A673 (cell line): ENCODE data around the gene ARHGAP22. TPM values are rescaled to one million over a fixed set of nuclear protein-coding genes. Genes with fewer than 3 reads are reported as not detected.

Experiments used
- BruUV-seq: library from RNA; stranded (reverse); fragments of 400-500 nt; replicated peaks from 2 replicates; lab custom pipeline; 2021; lab: Mats Ljungman, UMichigan
- CTCF ChIA-PET: fragments of 300-600 bp; sonication (Branson Sonifier 250); formaldehyde crosslinking; loops from one replicate; lab custom pipeline; 2022; ENCODE audit warnings: antibody characterized with exemption; lab: Charles Lee
- POLR2A ChIA-PET: fragments of 300-600 bp; sonication (Branson Sonifier 250); formaldehyde crosslinking; loops from one replicate; lab custom pipeline; 2022; ENCODE audit warnings: antibody characterized with exemption; ENCODE audit not compliant: low non-redundant PET; lab: Charles Lee
- DNase-seq: peaks from one replicate; pipeline ENCODE4 v3.0.0-alpha.2; 2015; ENCODE audit warnings: low spot score
- H3K27ac ChIP-seq: fragments of 200-600 bp; sonication (generic); 2 replicates; pipeline ENCODE4 v1.5.1; 2016; ENCODE audit warnings: mixed run types, low read depth, mild to moderate bottlenecking, mixed read lengths, antibody characterized with exemption, low read length; ENCODE audit not compliant: poor library complexity, severe bottlenecking
- H3K27me3 ChIP-seq: fragments of 200-600 bp; sonication (generic); replicated peaks from 2 replicates; pipeline ENCODE4 v1.6.1; 2017; ENCODE audit warnings: mixed run types, low read depth, mild to moderate bottlenecking, mixed read lengths, antibody characterized with exemption, low read length; ENCODE audit not compliant: insufficient read depth, poor library complexity
- H3K36me3 ChIP-seq: fragments of 200-600 bp; sonication (generic); 2 replicates; pipeline ENCODE4 v1.6.1; 2016; ENCODE audit warnings: mixed run types, mild to moderate bottlenecking, mixed read lengths, antibody characterized with exemption, low read length; ENCODE audit not compliant: insufficient read depth, poor library complexity, severe bottlenecking
- H3K4me1 ChIP-seq: fragments of 200-600 bp; sonication (generic); 2 replicates; pipeline ENCODE4 v1.6.1; 2017; ENCODE audit warnings: mixed run types, mild to moderate bottlenecking, mixed read lengths, antibody characterized with exemption, low read length; ENCODE audit not compliant: insufficient read depth, poor library complexity, severe bottlenecking
- H3K4me3 ChIP-seq: fragments of 200-600 bp; sonication (generic); 2 replicates; pipeline ENCODE4 v1.5.1; 2016; ENCODE audit warnings: low read depth, mixed run types, mild to moderate bottlenecking, mixed read lengths, low read length; ENCODE audit not compliant: poor library complexity, severe bottlenecking
- H3K9me3 ChIP-seq: fragments of 200-600 bp; sonication (generic); 2 replicates; pipeline ENCODE4 v1.6.1; 2016; ENCODE audit warnings: mixed run types, low read depth, mild to moderate bottlenecking, mixed read lengths, antibody characterized with exemption, low read length; ENCODE audit not compliant: poor library complexity, severe bottlenecking
- EZH2 ChIP-seq: fragments of 200-600 bp; sonication (generic); IDR thresholded peaks from 2 replicates; pipeline ENCODE4 v1.6.1; 2017; ENCODE audit warnings: borderline replicate concordance, low read depth, mild to moderate bottlenecking, mixed read lengths, antibody characterized with exemption, low read length; ENCODE audit not compliant: poor library complexity, severe bottlenecking
- intact Hi-C: fragments of 100-400 bp; cut with micrococcal nuclease; formaldehyde crosslinking; loops from one replicate; pipeline ENCODE4 v1.10.0; 2022; ENCODE audit not compliant: unreplicated experiment
- total RNA-seq: library from RNA; stranded (reverse); gene quantifications from 2 replicates; pipeline ENCODE4 v1.2.3, GENCODE V29; 2021
- TF ChIP-seq, protein P1 (sequence below): fragments of 300-800, 200-600 bp; sonication (generic); conservative IDR thresholded peaks from 2 replicates; pipeline ENCODE4 v1.5.1; 2017; ENCODE audit warnings: low read depth, mild to moderate bottlenecking, antibody characterized with exemption, low read length, moderate library complexity, mixed read lengths

The ARHGAP22 gene
- total RNA-seq, 1 experiment from 2014 or later, result 0.47 TPM

DNA sequence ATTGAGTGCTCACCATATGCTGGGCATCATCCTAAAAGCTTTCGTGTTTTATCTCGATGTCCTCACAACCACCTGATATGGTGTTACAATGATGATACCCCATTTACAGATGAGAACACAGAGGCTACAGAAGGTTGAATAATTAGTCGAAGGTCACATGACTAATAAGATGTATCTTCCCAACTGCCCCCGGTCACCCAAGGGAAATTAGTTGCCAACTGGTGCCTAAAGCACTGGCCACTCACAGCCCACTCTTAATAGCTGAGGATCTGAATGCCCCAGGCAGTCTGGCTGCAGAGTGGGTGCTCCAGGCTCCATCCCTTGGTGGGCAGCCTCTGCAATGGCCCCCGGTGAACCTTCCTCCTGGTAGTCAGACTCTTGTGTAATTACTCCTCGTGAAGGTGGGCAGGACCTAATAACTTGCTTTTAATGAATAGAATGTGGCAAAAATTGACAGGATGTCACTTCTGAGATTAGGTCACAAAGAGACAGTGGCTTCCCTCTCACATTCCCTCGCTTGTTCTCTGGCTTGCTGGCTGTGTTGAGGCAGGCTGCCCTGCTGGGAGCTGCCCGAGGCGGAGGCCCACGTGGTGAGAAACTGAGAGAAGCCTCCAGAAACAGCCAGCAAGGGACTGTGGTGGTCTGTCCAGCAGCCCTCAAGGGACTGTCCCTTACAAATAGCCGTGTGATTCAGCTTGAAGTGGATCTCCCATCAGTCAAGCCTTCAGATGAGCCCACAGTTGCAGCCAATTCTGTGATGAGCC, 109.4 kb downstream of the ARHGAP22 start:
- H3K36me3 ChIP-seq, result no peaks in the 10 kb centered on the region
- H3K27ac ChIP-seq, result no peak overlapping the region
- no TSS peak for BruUV-seq
- H3K4me1 ChIP-seq, result no peaks in the 10 kb centered on the region
- TF ChIP-seq, protein P1, sequence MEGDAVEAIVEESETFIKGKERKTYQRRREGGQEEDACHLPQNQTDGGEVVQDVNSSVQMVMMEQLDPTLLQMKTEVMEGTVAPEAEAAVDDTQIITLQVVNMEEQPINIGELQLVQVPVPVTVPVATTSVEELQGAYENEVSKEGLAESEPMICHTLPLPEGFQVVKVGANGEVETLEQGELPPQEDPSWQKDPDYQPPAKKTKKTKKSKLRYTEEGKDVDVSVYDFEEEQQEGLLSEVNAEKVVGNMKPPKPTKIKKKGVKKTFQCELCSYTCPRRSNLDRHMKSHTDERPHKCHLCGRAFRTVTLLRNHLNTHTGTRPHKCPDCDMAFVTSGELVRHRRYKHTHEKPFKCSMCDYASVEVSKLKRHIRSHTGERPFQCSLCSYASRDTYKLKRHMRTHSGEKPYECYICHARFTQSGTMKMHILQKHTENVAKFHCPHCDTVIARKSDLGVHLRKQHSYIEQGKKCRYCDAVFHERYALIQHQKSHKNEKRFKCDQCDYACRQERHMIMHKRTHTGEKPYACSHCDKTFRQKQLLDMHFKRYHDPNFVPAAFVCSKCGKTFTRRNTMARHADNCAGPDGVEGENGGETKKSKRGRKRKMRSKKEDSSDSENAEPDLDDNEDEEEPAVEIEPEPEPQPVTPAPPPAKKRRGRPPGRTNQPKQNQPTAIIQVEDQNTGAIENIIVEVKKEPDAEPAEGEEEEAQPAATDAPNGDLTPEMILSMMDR, result no peak
- TF ChIP-seq EZH2, result no peak
- ChIA-PET CTCF (no interaction called here), POLR2A (no interaction called here)
- H3K4me3 ChIP-seq, result no peak overlapping the region
- H3K9me3 ChIP-seq, result no peaks in the 10 kb centered on the region
- intact Hi-C loops, result no loop called here
- no peaks in the 10 kb centered on the region for H3K27me3 ChIP-seq
- DNase-seq, result no peak

DNA sequence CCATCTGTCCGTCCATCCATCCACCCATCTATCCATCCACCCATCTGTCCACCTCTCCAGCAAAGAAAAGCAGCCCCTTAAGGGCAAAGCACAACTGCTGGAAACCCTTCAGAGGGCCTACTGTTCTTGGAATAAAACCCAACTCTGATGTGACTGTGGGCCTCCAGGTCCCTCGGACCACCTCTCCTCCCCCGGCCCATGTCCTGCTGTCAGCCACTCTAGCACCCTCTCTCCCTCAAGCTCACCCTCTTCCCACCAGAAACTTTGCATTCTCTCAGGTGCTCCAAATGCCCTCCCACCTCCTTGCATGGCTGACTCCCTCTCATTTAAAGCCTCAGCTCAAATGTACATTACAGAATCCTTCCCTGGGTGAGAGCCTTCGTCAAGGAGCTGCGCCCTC, 110.3 kb downstream of the ARHGAP22 start:
- intact Hi-C loops, result no loop called here
- Histone ChIP-seq H3K4me1 (no peaks in the 10 kb centered on the region), H3K27ac (no peak overlapping the region), H3K4me3 (no peak overlapping the region), H3K36me3 (no peaks in the 10 kb centered on the region), H3K27me3 (no peaks in the 10 kb centered on the region), H3K9me3 (no peaks in the 10 kb centered on the region)
- TF ChIP-seq, protein P1, result no peak
- no peak for TF ChIP-seq EZH2
- DNase-seq, result no peak
- CTCF ChIA-PET, result interaction anchor here (0.5 kb wide), 1 partner anchor 161 kb away, joined by 5 read pairs; no protein-coding TSS in a partner anchor
- POLR2A ChIA-PET, result no interaction called here
- no TSS peak for BruUV-seq

DNA sequence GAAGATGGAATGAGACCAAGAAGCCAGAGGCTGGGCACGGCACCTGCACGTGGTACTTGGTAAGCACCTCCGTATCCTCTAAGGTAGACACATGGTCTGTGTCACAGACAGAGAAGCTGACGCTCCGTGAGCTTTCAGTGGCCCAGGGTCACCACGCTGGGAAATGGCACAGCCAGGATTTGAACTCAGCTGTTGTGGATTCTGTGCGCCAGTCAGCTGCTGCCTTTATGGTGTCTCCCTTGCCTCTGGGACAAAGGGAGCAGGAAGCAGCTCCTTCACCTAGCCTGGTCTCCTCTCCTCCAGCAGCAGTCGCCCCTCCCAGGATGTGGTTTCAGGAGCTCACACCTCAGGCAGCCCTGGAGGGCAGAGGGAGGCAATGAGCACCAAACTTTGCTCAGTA, 110.8 kb downstream of the ARHGAP22 start:
- Histone ChIP-seq H3K9me3 (no peaks in the 10 kb centered on the region), H3K4me1 (no peaks in the 10 kb centered on the region), H3K27ac (no peak overlapping the region), H3K36me3 (no peaks in the 10 kb centered on the region), H3K27me3 (no peaks in the 10 kb centered on the region), H3K4me3 (no peak overlapping the region)
- POLR2A ChIA-PET, result no interaction called here
- intact Hi-C loops, result no loop called here
- CTCF ChIA-PET, result interaction anchor here (1.1 kb wide), 1 partner anchor 50 kb away, joined by 4 read pairs; no protein-coding TSS in a partner anchor
- no TSS peak for BruUV-seq
- DNase-seq, result no peak
- TF ChIP-seq, protein P1, result no peak
- TF ChIP-seq EZH2, result no peak
